Cardiac muscle cell (in vitro differentiated cells and primary cell): ENCODE results near the gene DNAH3. TPM values are rescaled to one million over a fixed set of nuclear protein-coding genes. Genes with fewer than 3 reads are reported as not detected.
"Not testable (repeated sequence)": the region's sequence is repeated elsewhere in the genome, so short reads cannot be mapped to it uniquely, and the experiment has no call there.

Source experiments
- DNase-seq, 2 donors: peaks; one replicate each; pipeline versions ENCODE4 v3.0.0 to v3.0.0-alpha.2; 2010 to 2017; ENCODE audit warnings: low read depth in 1 of 2, low spot score in 1 of 2
- H3K27ac ChIP-seq: fragments of 200-600 bp; sonication (generic); 2 replicates; pipeline ENCODE4 v1.5.1; 2016
- H3K27me3 ChIP-seq: fragments of 200-600 bp; sonication (generic); 2 replicates; pipeline ENCODE4 v1.6.0; 2016; ENCODE audit warnings: control low read depth
- H3K36me3 ChIP-seq: fragments of 200-600 bp; sonication (generic); 2 replicates; pipeline ENCODE4 v1.5.1; 2016; ENCODE audit warnings: control low read depth
- H3K4me1 ChIP-seq: fragments of 200-600 bp; sonication (generic); 2 replicates; pipeline ENCODE4 v1.8.1; 2017; ENCODE audit warnings: low read depth, mild to moderate bottlenecking, mixed run types
- H3K4me3 ChIP-seq: fragments of 200-600 bp; sonication (generic); 2 replicates; pipeline ENCODE4 v1.5.1; 2016; ENCODE audit warnings: mild to moderate bottlenecking
- H3K9me3 ChIP-seq: fragments of 200-600 bp; sonication (generic); 2 replicates; pipeline ENCODE4 v1.5.1; 2017; ENCODE audit warnings: low read depth, mild to moderate bottlenecking, control low read depth
- polyA plus RNA-seq: library from polyadenylated mRNA; unstranded; fragments of >200 nt; fragmentation: Nextera tagmentation; extraction: Ambion mirVana; gene quantifications from 2 replicates; pipeline ENCODE4 v1.2.1, GENCODE V29; 2016
- total RNA-seq: library from RNA; depleted of rRNA; stranded (reverse); fragments of >200 nt; gene quantifications from 2 replicates; pipeline ENCODE4 v1.2.3, GENCODE V29; 2016
- TF ChIP-seq, protein P1 (sequence below): IDR thresholded peaks from 2 replicates; pipeline ENCODE4 v1.5.1; 2012; ENCODE audit warnings: low read depth, mild to moderate bottlenecking, low read length

The DNAH3 gene
- total and polyA plus RNA-seq, 2 experiments from 2014 or later: 0.39 TPM; not detected in 1

DNA sequence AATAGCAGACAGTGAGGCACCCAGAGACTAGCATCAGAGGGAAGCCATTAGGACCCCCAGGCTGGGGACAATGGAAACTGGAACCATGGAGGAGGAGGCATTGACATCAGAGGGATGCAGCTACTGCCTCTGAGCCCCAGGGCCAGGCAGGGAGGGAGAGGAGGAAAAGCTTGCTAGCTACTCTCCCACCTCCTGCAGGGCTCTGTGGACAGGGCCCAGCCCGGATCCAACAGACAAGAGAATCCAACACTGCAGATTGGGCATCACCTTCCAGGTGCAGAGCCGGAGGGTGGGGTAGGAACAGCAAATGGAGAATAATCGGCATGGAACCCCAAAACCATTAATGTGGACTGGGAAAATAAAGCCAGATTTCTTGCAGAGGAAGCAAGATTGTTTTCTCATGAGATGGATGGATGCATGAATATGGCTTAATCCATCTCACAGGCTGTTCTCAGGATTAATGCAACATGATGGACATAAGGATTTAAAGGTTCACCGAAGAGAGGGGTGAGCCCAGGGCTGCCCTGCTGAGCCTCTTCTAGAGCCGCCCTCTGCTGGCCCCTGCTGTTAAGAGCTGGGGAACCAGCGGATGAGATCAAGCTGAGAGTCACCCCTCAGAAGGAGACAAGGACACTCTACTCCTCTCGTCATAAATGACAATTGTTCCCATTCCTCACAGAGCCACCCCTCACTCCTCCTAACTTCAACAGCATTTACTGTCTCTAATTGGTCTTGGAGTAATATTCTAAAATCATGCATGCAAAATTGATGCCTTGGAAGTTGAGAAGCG, 48.8 kb downstream of the DNAH3 start:
- Histone ChIP-seq H3K9me3 (no peaks in the 10 kb centered on the region), H3K27ac (no peak overlapping the region), H3K27me3 (no peaks in the 10 kb centered on the region), H3K4me3 (no peak overlapping the region), H3K4me1 (no peaks in the 10 kb centered on the region), H3K36me3 (no peaks in the 10 kb centered on the region)
- peak; percentile 53 to 62 for DNase-seq
- TF ChIP-seq, protein P1, sequence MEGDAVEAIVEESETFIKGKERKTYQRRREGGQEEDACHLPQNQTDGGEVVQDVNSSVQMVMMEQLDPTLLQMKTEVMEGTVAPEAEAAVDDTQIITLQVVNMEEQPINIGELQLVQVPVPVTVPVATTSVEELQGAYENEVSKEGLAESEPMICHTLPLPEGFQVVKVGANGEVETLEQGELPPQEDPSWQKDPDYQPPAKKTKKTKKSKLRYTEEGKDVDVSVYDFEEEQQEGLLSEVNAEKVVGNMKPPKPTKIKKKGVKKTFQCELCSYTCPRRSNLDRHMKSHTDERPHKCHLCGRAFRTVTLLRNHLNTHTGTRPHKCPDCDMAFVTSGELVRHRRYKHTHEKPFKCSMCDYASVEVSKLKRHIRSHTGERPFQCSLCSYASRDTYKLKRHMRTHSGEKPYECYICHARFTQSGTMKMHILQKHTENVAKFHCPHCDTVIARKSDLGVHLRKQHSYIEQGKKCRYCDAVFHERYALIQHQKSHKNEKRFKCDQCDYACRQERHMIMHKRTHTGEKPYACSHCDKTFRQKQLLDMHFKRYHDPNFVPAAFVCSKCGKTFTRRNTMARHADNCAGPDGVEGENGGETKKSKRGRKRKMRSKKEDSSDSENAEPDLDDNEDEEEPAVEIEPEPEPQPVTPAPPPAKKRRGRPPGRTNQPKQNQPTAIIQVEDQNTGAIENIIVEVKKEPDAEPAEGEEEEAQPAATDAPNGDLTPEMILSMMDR: peak; percentile 59

DNA sequence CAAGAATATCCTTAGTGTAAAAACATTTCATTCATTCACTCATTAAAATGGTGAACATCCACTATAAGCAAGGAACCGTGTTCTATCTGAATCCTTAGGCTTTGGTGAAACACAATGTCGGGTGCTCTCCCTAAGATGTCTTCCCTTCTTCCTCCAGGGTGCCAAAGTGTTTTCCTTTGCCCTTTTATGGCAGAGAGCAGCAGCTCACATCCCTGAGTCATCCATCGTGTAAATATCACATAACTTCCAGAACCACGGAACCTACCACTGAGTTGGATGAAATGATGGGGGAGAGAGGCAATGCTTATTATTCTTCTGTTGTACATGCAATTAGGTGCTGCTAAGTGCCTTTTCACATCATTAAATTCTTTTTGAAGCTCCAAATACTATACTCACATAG, 50.2 kb downstream of the DNAH3 start:
- peak in 1 of 2 donors; percentile 75 for DNase-seq
- Histone ChIP-seq H3K9me3 (no peaks in the 10 kb centered on the region), H3K36me3 (no peaks in the 10 kb centered on the region), H3K27ac (no peak overlapping the region), H3K27me3 (no peaks in the 10 kb centered on the region), H3K4me3 (no peak overlapping the region), H3K4me1 (no peaks in the 10 kb centered on the region)
- TF ChIP-seq, protein P1: no peak

DNA sequence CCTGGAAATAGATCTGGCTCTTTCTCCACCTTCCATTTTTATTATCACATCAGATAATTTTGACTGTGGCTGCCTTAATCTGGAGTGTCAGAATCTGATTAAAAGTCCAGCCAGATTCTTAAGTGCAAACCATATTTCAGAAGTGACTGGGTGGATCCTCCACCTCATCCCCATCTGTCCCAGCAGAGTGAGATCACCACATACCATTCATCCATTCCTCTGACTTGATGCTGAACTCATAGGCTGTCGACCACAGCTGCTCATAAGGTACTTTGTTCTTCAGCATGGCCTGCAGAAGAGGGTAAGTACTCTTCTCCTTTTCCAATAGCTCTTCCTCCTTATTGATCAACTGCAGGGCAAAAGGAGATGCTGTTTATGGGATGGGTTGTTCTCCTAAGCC, 53.5 kb downstream of the DNAH3 start:
- TF ChIP-seq, protein P1: no peak
- Histone ChIP-seq H3K27me3 (no peaks in the 10 kb centered on the region), H3K4me1 (no peaks in the 10 kb centered on the region), H3K4me3 (no peak overlapping the region), H3K36me3 (no peaks in the 10 kb centered on the region), H3K27ac (no peak overlapping the region), H3K9me3 (no peaks in the 10 kb centered on the region)
- no peak for DNase-seq

DNA sequence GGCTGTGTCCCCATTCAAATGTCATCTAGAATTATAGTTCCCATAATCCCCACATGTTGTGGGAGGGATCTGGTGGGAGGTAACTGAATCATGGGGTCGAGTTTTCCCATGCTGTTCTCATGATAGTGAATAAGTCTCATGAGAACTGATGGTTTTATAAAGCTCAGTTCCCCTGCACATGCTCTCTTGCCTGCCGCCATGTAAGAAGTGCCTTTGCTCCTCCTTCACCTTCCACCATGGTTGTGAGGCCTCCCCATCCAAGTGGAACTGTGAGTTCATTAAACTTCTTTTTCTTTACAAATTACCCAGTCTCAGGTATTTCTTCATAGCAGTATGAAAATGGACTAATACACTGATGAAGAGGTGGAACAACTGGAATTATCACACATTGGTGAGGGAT, 55.9 kb downstream of the DNAH3 start:
- H3K4me1 ChIP-seq, DNase-seq, H3K27me3 ChIP-seq, H3K36me3 ChIP-seq, H3K9me3 ChIP-seq, H3K27ac ChIP-seq, H3K4me3 ChIP-seq: not testable (repeated sequence)

DNA sequence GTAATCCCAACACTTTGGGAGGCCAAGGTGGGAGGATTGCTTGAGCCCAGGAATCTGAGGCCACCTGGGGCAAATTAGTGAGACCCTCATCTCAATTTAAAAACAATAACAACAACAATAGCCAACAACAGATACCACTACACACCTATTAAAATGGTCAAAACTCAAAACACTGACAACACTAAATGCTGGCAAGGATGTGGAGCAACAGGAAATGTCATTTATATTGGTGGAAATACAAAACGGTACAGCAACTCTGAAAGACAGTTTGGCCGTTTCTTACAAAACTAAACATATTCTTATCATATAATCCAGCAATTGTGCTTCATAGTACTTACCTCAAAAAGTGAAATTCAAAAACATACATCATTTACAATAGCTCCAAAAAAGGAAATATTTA, 57.7 kb downstream of the DNAH3 start:
- no peaks in the 10 kb centered on the region for H3K4me1 ChIP-seq
- H3K4me3 ChIP-seq: no peak overlapping the region
- H3K27me3 ChIP-seq: no peaks in the 10 kb centered on the region
- no peak for DNase-seq
- TF ChIP-seq, protein P1: no peak
- H3K36me3 ChIP-seq: no peaks in the 10 kb centered on the region
- no peaks in the 10 kb centered on the region for H3K9me3 ChIP-seq
- no peak overlapping the region for H3K27ac ChIP-seq

DNA sequence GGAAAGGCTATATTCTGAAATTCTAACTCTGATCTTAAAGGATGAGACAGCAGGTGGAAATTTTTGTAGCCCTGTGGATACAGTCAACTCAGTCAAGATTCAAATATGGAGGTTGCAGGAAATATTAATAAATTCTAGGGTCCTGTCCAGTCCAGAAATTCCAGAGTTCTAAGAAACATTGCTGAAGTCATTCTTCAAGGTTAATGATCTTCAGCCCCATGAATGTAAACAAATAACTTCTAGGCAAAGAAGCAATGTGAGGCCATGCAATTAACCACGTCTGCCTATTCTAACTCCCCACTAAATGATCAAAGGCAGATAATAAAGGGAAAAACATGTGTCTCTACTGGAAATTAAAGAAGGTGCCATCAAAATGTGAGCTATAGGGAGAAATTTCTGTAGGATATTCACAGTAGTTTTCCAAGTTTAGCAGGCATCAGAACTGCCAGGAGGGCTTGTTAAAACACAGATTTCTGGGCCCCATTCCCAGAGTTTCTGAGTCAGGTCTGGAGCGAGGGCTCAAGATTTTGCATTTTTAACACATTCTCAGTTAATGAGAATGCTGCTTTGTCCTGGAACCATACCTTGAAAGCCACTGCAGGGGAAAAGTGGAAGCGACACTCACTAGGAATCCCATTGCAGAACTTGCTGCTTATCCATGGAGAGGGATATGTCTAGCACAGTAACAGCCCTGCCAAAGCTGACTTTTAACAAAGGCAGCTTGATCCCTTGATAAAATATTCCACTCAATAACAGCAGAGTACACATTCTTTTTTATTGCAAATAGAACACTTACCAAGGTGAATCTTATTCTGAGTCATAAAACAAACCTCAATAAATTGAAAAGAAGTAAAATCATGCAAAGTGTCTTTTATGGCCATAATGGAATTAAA, 61.8 kb downstream of the DNAH3 start:
- Histone ChIP-seq H3K4me1 (no peaks in the 10 kb centered on the region), H3K27ac (no peak overlapping the region), H3K36me3 (no peaks in the 10 kb centered on the region), H3K4me3 (no peak overlapping the region), H3K9me3 (no peaks in the 10 kb centered on the region), H3K27me3 (no peaks in the 10 kb centered on the region)
- DNase-seq: peak in 1 of 2 donors; percentile 25
- TF ChIP-seq, protein P1: no peak
